GM18907 (cell line): ENCODE data around the gene STAT5B.

Experiments used
- ATAC-seq: cut with Tn5 transposase; IDR thresholded peaks from one replicate; pipeline ENCODE4 v1.9.1; 2021; ENCODE audit warnings: mild to moderate bottlenecking, moderate library complexity; ENCODE audit not compliant: unreplicated experiment

Gene STAT5B

DNA sequence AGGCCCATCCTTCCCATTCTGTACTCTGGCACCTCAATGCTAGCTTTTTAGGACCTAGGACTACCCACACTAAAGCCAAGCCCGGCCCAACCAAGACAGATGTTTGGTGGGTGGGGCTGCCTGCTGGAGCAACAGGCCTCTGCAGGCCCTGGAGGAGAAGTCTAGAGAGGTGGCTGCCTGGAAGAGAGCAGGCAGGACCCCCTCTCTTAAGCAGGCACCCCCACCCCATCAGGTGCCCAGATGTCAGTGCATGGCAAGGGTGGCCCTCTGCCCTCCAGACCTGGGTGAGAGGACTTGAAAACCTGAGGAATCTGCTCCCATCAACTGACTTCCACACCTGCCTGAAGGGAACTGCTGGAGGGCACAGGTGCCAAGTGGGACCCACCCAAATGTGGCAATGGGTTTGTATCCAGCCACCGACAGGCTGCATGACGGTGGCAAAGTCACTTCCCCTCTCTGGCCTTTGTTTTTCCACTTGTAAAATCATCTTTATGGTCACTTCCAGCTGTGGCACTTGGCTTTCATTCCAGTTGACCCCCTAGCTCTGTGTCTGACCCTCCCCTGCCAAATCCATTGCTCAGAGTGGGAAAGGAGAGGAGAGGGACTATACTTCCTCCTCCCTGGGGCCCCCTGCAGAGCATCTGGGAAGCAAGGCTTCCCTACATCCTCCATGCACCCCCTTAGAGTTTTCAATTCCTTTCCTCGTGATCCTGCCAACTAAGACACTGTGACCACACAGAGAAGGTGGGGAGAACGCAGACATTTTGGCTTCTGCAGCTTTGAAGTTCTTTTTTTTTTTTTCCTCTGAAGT, 10.4 kb upstream of the STAT5B start:
- no peak for ATAC-seq

- no peak for ATAC-seq
These were observed 9.3 kb upstream of the STAT5B start for GRCh38 chr17:42285346-42286050.

DNA sequence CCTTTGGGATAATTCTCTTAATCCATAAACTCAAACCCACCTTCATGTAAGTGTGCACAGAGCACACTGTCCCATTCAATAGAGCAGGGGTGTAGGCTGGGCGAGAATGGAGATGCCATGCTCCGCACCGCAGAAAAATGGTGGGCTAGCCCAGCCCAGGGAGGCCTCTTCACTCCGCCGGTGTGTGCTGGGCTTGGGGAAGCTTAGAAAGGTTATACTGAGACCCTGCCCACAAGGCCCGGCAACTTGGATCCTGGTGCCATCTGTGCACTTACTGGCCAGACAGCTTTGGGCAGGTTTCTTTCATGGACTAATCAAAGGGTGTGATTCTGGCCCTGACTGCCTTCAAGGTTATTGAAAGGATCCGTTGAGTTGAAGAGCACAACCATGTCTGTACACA, 8.4 kb upstream of the STAT5B start:
- no peak for ATAC-seq

DNA sequence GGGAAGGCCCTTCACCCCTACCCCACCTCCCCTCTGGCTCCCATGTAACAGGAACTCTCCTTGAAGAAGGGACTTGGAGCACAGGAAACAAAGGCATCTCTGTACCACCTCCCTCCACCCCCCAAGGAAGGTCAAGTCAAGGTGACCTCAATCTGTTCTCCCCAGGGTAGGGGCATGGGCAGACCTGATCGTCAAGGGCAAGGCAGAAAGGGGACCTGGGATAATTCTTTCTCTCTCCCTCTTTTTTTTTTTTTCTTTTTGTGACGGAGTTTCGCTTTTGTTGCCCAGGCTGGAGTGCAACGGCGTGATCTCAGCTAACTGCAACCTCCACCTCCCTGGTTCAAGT, 7.8 kb upstream of the STAT5B start:
- no peak for ATAC-seq

DNA sequence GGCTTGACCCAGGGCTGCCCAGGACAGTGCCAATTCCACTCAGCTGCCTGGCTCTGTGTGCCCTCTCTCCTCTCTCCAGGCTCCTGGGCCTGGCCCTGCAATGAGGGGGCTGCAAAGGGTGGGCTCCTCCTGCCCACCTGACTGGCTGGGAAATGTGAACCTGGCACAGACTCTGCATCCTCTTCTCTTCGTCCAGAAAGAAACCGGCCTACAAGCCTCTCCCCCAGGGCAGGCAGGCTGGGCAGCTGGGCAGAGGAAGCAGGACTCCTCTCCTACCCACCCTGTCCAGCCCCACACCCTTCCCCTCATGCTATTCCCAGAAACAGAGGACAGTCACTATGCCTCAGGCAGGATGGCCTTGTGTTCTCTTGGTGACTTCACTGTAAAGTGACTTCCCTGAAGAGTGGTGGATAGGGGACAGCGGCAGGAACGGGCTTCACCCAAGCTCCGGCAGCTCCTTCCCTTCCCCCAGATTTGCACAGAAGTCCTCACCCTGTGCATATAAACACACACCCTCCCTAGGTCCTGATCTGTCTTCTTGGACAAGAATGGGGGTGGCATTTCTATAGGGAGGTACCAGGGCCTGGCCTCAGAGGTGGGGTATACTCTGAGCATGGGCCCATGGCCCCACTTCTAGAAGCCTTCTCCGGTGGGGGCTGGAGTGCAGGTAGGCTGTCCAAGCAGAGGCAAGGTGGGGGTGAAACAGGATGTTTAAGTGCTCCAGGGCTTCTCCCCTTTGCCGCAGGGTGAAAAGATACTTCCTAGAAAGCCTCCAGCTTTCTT, 7.2 kb upstream of the STAT5B start:
- no peak for ATAC-seq

GRCh38 chr17:42282478-42283080, 6.4 kb upstream of the STAT5B start:
- ATAC-seq, result no peak

DNA sequence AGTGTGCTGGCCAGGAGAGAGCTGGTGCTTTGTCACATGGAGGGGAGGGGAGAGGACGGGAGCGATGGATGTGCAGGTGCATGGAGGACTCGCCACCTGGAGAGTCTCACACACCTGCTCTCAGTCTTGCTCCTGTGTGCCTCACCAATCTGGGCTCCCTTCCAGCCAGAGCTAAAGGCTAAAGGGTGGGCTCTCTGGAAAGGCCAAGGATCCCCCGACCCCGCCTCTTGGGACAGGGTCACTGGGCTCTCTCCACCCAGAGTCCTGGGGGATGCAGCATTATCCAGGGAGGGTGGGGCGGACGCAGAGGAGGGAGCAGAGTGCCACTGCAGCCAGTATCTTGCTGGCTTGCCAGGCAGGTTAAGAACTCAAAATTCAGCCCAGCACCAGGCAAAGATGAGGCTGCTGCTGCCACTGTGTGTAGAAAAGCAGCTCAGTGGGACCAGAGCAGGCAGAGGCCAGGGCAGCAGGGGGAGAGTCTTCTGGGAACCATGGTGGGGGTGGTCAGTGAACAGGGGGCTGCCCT, 5.4 kb upstream of the STAT5B start:
- ATAC-seq, result no peak

GRCh38 chr17:42279776-42280630, 3.8 kb upstream of the STAT5B start:
- ATAC-seq, result no peak

DNA sequence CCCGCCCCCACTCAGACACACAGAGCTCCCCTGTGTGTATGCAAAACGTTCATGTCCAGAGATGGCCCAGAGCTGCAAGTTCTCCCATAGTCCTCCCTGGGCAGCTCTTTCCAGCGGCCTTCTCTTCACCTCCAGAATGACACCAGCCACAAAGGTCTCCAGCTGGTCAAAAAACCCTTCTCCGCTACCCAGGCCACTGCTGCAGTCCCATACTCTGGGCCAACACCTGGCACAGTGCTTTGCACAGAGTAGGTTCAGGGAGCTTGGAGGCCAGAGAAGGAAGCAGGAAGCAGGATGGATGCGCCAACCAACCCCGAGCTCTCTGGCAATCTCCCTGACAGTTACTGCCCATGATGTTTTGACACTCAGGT, 1.1 kb upstream of the STAT5B start:
- ATAC-seq, result no peak

GRCh38 chr17:42276609-42277341, 584 bp upstream of the STAT5B start:
- peak; percentile 32 for ATAC-seq

DNA sequence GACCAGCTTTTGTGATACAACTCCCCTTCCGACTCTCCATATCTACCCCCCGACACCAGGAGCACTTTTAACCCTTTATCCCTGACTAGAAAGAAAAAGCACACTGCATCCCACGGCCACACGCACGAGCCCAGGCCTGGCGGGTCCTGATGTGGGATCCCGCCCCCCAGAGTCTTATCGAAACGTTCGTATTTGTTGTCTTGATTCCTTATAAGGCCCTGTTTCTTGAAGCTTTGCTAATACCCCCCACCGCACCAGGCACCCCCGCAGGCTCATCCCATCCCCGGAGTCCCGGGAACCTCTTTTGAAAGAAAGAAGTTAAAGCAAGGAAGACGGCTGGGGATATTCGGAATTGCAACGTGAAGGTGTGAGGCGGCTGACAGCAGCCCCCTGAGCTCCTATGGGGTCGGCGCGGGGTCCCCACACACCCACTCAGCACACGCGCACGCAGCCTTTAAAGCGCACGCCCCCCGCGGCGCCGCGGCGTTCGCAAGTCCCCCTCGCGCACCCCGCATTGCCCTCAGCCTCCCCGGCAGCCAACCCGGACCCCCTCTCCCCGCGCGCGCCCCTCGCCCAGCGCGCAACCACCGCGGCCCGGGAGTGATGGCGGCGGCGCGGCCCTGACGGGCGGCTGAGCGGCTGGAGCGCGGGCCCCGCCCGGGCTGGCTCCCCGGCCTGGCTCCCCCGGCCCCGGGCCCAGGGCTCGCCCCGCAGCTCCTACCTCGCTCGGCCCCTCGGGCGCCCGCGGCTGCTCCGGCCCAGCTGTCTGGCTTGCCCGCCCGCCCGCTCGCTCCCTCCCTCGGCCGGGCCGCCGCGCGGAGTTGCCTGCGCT, 448 bp downstream of the STAT5B start:
- peak; percentile 45 for ATAC-seq

DNA sequence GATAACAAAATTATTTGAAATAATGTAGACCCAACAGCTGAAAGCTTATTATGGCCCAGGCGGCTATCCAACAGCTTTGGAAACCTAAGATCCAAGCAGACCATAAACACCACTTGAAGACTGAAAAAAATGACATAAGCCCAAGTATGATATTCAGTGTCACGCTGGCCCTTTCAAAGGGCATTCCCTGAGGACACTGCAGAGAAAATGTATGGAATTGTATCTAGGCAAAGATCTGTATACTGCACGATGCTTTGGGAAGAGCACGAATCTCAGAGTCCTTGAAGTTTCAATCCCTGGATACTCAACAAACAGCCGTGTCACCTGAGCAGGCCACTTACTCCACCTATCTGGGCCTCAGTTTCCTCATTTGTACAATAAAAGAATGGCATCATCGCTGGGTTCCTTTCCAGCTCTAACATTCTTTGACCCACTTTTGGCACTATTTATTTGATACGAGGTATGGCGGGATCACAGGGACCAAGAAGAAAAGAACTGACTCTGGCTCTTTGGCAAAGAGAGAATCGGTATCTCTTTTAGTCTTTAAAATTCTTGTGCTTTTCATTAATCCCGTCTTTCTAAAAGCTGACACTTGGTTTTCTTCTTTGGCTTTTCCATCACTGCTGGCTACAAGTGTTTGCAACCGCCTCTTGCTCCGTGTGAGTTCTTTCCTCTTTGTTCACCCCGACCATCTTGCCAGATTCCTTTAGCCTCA, 1.2 kb downstream of the STAT5B start:
- no peak for ATAC-seq

GRCh38 chr17:42274253-42274542, 2.0 kb downstream of the STAT5B start:
- ATAC-seq, result no peak

DNA sequence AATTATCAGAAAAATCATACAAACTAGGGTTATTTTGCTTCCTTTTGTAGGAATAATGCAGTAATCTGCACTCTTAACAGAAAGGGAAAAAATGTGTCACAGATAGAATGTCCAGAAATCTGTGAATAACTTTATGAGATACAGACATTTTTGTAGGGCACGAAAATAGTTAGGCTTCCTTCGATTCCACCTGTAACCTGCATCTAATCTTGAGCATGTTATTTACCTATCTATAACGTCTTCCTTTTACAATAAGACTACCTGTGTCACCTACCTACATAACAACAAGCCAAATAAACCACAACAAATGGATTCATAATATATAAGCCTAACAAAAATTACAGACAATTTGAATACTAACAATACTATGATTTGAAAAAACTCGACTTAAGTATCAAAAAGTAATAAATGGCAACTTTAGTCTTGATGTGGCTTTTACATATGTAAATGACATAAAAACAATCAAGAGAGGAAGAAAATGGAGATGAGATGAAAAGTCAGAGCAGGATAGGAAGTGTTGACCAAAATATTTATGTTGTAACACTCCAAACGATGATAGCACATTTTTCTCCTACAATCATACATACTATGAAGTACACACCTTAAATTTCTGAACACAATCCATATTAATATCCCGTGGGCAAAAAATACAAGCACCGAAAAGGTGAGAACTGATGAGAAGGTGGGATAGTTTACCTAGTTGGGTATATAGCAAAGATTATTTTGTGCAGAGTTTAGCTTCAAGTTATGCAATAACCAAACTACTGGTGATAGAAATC, 2.5 kb downstream of the STAT5B start:
- no peak for ATAC-seq

DNA sequence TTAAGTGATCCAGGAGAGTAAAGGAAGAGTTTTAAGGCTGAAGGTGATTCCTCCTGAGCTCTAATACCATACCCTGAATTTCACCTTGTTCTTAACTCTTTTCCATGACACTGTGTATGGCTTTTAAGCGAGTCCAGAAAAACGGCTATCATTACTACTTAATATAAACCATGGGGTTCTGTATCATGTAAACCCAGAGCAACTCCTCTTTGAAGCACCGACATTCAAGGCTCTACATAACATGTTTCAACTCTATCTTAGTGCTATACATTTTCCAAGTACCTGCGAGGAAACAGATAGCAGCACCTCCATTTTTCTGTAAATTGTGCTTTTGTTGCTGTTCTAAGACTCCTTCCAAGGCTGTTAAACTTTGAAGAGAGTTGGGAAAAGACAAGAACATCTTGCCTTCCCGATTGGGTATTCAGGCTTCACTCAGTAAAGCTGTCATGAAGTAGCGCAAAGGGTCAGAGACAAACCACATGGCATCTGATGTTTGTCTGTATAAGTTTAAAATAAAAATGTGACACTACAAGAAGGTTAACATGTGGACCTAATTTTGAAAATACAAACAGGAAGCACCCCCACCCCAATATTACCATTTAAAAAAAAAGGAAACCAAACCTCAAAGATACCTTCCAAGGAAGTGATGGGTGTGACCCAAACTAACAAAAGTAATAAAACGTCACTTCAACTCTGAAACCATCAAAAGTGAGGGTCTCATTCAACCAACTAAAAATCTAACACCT, 3.9 kb downstream of the STAT5B start:
- no peak for ATAC-seq

DNA sequence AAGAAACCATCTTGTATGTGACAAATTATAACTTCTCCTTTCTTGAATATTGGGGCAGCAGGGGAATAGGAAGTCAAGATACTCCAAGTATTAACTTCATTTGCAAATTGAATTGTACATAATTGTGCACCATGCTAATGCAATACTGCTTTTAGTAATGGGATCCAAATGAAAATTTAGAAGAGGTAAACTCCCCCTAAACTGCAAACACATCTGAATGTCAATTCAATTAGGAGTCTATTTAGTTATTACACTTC, 4.5 kb downstream of the STAT5B start:
- ATAC-seq, result no peak
